DMS79 (cell line): ENCODE data around the gene COG5.

ENCODE experiments used
- DNase-seq: peaks from one replicate; lab custom pipeline; 2025; lab: John Stamatoyannopoulos, UW

Gene COG5

DNA sequence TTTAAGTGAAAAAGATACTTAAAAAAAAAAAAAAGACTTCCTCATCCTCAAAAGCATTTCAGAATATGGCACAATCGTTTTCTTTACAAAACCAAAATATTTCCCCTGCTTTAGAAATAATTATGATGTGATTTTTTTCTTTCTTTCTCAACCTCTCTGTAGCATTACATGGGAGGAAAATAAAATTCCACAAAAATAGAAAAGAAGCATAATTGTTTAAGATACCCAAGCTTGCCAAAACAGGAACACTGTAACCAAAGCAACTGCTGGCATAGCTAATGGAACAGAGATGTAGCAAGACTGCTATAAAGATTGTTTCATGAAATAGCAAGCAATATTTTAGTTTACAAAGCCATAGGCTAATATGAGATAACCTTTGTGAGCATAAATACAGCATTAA, 169.4 kb downstream of the COG5 start:
- no peak for DNase-seq

DNA sequence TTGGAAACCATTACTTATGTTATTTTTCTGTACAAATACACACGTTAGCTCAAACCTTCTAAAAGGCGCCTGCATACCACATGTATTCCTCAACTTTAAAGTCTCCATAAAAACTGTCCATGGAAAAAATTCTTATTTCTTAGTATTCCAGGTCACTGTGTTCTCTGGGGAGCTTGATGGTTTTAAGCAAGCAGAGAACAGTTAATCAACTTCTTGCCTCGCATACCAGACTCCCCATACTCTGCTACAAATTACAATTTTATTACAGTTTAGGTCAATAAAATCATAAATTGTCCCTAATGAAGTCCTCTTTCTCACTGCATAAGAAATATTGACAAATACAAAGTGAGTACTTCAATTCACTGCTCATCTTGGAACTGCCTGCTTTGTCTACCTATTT, 170.9 kb downstream of the COG5 start:
- DNase-seq: no peak

DNA sequence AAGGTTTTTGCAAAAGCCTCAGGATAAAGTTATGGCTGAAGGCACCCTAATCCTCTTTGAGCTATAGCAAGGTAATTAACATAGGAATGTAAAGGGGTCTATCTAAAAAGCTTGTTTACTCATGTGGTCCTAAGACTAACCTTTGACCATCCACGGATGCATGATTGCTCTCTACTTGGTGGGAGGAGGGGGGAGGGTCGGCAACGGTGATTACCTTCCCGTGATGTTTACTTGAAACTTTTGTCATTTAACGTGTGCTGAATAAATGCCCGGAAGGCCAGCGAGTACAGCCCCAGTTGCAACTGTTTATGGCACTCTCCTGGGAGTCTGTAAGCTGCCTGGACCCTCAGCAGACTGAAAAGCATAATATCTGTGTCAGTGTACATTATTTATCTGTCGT, 172.8 kb downstream of the COG5 start:
- DNase-seq: no peak

DNA sequence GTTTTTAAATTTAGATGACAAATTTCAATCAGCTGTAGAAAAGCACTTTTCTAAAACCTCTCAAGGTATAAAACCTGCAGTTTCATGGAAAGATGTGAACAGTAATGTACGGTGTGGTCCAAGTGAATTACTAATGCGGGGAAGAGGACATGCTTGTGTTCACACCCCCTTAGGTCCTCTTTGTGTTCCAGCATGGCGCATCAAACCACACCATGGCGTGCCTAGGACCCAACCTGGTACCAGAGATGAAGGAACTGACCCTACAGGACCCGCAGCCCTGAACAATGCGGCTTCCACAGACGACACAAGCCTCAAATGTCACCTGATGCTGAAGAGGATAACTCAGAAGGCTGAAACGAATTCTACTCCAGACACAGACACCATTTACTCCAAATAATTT, 175.1 kb downstream of the COG5 start:
- DNase-seq: no peak

DNA sequence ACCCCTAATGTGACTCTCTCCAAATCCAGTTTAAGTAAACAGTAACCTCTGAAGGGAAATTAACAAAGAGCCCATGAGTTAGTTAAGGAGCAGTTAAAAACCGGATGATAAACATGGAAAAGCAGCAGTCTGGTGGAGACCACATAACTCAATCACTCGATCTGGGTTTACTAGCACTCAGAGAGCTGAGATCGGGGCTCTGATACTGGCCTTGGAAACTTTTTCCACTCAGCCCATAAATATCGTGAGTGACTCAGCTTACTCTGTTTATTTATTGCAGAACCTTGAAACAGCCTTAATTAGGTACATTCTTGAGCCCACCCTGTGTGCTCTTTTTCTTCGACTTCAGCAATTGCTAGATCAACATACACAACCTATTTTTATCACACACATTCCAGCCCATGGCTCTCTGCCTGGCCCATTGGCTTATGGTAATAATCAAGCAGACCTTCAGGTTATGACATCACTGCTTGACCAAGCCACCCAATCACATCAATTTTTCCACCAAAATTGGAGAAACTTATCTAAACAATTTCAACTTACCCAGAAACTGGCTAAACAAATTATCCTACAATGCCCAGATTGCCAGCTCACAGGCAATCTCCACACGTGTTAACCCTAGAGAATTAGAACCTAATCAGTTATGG, 176.0 kb downstream of the COG5 start:
- DNase-seq: no peak

DNA sequence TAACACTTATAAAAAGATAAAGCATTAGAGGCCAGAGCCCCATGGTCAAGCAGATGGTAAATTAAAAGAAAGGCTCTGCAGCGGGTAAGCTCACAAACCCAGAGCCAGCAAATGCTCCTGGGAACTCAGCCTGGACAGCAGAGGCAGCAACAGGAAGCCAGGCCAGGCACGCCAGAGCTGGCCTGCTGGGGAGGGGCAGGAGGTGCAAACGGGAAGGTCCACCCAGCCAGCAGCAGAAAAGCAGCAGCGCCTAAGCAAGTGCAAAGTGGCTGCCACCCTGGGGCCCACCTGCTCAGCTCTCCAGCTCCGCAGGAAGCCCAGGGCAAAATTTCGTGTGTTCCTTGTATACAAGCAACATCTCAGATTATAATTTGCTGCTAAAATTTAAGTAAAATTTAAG, 176.6 kb downstream of the COG5 start:
- DNase-seq: no peak

DNA sequence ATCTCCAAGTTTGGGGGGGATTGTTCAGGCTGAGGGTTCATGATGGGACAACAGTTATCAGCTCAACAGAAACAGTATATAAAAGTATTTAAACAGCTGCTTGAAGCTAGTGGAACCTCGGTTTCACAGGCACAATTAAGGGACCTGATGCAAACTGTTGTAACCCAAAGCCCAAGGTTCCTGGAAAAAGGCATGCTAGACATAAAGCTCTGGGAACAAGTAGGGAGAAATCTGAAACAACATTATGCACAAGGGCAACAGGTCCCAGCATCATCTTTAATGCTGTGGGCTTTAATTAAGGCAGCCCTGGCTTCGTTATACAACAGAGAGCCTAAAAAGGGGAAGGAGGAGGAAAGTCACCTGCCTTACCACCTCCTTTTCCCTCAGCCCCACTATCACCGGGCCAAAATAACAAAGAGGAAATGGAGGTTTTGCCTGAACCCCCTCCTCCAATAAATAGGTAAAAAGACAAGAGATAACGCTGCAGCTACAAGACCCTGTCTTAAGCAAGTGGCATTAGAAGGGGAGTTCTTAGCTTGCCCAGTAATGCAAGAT, 177.1 kb downstream of the COG5 start:
- no peak for DNase-seq

DNA sequence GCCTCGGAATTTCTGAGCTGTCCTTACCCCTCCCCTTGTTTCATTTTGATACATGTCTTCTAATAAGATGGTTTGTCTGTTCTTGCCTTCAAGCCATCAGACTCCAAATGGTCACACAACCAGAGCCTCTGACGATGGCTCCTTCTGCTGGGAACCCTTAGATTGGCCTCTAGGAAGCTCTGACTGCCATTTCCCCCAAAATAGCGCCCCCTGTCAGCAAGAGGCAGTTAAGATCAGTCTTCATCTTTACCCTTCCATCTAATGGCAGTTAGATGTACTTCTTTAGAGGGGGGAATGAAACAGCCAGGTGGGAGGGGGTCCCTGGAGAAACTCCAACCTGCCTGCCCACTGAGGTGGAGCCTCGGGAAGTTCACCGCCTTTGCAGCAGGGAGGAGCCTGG, 179.7 kb downstream of the COG5 start:
- DNase-seq: no peak

DNA sequence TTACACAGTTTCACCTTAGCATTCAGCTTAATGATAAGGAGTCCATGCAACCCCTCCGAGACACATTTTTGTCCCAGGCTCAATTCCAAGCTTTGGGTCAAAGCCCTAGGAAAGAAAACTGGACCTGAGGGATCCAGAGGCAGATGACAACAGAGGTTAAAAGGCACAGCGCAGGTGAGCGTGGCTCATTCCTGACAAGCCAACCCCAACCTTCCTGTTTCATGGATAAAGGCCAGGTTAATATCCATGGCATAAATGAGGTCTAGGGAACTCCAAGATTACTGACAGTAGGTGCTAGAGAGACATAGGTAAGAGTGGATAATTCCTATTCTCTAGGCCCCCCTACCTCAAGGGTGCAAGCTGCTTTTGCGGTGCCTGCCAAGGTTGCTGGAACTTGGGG, 180.5 kb downstream of the COG5 start:
- no peak for DNase-seq

DNA sequence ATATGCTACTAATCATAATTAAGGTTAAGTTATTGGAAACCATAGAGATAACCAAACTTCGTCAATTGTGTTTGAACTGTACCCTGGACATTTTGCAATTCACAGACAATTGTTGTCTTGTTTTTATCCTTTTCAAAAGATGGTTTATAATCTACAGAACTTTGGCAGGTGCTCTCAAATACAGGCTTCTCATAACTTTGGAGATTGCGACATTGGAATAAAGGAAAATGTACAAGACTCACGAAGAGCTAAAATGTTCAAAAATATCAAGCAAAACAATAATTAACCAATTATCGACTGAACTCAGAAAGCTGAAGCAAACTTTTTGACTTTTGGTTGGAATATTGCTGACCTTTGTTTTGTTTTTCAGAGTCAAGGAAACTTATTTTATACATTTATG, 182.3 kb downstream of the COG5 start:
- no peak for DNase-seq

DNA sequence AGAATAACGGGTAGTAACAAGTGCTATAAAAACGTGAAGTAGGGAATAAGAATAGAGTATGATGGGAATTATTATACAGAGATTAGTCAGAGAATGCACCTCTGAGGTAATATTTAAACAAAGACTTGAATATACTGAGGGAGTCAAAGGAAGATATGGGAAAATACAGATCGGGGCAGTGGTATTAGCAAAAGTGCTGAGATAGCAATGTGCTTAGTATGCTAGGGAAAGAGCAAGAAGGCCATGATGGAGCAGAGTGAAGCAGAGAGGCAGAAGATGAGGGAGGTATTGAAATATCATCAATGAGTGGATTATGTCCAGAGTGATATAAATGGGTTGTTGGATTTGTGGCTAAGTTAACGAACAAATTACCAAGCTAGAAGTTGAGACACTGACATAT, 190.4 kb downstream of the COG5 start:
- DNase-seq: no peak

DNA sequence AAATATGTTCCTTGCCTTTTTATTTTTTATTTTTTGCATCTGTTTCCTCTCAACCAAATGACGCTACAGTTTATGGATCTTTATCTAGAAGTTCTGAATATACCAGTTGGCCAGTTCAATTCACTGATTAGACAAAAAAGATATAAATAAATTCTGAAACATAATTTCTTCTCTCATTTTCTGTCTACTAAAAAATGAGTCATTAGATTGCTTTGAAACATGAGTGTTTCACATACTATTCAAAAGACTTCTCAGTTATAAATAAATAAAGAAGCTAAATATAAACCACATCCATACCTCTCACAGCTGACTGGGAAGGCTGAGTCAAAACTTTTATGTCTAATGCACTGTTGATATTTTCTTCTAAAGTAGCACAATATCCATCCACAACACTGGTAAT, 191.4 kb downstream of the COG5 start:
- no peak for DNase-seq

DNA sequence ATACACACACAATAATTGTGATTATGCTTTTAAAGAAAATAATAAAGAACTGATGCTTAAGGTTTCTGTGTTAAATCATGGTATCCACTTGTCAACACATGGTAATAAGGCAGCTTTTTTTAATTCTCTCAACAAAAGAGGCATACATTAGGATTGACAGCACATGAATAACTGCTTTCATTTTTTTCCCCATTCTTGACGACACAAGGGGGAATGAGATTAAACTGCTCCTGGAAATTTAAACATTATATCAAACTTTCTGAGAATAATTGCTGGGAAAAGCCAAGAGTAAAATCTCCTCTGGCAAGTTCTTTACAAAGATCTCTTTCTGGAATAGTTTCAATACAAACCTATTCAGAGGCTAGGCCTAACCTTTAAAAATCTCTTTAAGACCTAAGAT, 192.9 kb downstream of the COG5 start:
- no peak for DNase-seq

DNA sequence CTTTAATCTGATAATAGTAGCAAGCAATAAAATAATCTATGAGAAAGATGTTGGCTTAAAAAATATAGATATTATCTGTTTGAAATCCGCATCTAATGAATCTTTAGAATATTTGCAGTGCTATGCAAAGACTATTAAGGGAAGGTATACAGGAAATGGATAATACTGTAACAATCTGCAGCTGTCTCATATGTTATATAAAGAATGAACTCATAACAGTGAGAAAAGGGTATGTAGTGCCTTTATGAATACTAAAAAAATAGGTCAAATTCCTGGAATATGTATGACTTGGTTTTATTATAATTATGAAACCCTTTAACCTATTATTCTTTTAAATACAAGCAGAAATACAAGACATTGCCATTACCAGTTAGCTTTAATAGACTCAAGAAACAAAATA, 198.9 kb downstream of the COG5 start:
- DNase-seq: no peak

DNA sequence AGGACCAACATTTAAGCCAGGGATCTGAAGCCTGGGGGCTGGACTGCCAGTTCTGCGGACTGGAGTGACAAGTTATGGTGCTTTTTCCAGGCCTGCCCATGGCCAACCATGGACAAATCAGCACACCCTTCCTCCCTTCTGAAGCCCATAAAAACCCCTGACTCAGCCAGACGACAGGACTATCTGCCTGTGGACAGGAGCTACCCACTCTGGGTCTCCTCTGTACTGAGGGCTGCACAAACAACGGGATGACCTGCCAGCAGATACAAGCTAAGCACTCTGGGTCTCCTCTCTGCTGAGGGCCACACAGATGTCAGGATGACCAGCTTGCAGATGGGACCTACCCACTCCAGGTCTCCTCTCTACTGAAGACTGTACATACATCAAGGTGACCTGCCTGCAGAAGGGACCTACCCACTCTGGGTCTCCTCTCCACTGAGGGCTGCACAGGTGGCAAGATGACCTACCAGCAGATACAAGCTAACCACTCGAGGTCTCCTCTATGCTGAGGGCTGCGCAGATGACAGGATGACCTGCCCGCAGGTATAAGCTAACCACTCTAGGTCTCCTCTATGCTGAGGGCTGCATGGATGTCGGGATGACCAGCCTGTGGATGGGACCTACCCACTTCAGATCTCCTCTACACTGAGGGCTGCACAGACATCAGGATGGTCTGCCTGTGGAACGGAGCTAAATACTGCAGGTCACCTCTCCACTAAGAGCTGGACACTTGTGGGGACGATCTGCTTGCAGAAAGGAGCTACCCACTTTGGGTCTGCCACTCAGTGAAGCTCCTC, 204.0 kb downstream of the COG5 start:
- no peak for DNase-seq

DNA sequence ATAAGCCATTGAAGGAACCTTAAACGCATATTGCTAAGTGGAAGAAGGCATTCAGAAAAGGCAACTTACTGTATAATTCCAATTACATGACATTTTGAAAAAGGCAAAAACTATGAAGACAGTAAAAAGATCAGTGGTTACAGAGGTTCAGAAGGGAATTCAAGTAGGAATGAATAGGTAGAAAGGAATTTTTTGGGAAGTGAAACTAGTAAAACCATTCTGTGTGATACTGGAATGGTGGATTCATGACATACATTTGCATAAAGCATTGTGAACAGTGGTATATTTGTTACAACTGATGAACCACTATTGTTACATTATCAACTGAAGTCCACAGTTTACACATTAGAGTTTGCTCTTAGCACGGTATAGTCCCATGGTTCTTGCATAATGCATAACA, 208.1 kb downstream of the COG5 start:
- no peak for DNase-seq

DNA sequence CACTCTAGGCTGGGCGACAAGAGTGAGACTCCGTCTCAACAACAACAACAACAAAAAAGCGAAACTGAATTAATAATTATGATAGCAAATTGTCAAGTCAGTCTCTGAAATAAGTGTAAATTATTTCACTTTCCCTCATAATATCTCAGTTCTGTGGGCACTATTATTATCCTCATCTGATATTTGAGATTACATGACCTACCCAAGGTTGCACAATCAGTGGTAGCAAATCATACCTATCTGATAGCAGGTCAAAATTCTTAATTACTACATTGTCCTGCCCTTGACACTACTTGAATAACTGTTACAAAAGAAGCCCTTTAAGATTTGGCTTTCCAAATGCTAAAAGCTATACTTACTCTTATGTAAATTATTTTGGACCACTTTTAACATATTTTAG, 209.1 kb downstream of the COG5 start:
- DNase-seq: no peak

DNA sequence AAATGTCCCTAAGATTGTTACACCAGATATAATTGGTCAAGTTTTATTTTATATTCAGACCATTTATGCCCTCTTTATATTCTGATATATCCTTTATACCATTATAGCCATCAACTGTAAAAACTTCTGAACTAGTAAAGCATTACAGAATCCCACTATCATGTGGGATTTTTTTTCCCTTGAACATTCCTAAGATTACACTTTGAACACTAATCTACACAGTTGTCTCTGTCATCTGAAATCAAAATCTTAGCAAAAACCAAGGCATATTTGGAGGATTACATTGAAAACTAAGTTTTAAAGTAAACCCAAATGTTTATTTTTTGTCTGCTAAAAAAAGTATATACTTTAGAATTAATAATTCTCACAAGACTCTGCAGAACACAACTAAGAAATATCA, 210.0 kb downstream of the COG5 start:
- DNase-seq: no peak

DNA sequence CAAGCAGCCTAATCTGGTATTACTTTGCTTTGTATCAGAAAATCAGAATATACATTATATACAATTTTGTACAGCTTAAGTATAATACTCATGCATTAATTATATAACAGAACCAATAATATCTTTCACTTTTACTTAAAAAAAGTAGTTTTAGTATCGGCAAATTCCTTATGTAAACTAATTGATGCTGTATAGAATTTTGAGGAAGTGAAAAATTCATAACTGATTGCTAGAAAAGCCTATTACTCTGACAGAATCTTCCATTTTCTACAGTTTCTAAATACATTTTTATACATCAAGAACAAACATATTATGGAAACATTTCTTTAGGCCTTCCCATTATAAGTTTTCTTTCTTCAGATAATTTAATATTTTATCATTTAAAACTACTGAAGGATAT, 217.8 kb downstream of the COG5 start:
- no peak for DNase-seq

DNA sequence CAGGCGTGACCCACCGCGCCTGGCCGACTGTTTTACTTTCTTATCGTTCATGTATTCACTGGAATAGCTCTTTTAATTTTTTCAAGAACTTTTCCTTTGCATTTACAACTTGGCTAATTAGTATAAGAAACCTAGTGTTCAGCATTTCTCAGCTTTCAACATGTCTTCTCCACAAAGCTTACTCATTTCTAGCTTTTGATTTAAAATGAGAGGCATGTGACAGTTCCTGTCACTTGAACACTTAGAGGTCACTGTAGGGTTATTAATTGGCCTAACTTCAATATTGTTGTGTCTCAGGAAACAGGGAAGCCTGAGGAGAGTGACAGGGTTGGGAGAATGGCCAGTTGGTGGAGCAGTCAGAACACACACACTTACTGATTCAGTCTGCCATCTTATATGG, 218.9 kb downstream of the COG5 start:
- DNase-seq: no peak

DNA sequence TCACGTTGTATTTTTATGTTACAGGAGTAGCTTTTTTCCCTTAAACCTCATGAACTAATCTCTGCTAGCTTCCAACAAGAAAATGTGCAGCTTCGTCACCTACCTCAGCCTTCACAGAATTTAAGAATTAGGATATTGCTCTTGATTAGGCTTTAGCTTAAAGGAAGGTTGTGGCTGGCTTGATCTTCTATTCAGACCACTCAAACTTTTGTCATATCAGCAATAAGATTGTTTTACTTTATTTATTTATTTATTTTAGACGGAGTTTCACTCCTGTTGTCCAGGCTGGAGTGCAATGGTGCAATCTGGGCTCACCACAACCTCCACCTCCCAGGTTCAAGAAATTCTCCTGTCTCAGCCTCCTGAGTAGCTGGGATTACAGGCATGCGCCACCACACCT, 219.4 kb downstream of the COG5 start:
- no peak for DNase-seq

DNA sequence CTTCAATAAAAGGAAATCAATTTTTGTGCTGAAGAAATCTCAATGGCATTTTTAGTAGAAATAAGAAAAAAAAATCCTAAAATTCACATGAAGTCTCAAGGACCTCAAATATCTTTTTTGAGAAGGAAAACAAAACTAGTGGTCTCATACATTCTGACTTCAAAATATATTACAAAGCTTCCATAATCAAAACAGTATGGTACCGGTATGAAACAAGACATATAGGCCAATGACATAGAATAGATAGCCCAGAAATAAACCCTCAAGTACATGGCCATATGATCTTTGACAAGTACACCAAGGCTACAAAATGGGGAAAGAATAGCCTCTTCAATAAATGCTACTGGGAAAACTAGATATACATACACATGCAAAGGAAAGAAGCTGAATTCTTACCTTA, 225.6 kb downstream of the COG5 start:
- DNase-seq: no peak

DNA sequence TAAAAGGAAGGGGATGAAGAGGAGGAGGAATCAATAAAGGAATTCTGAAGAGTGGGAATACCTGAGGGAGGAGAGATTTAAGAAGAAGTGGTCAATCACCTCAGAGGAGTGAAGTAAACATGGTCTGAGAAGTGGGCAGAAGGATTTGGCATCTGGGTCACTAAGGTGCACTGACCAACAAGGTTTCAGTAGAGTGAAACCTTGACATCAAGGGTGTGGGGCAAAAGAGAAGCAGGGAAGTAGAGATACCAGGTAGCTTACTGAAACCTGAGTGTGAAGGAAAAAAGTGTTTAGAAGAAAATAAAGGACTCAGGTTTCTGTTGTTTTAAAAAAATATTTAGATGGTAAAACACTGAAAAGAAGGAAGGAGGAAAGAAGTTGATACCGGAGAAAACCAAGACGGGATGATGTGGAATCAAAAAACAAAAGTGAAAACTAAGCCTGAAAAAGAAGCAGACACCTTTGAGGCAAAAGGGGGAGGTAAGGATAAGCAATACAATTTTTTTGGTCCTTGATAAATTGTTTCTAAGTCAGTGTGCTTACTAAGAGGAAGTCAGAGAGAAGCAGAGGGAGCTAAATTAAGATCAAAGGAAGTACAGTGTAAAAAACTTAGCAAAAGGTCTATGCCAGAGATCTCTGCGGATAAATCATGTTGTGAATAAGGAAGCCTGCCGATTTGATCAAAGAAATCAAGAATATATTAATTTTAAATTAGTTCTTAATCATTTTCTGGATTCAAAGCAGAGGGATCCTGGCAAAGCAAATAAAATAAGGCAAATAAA, 231.0 kb downstream of the COG5 start:
- DNase-seq: no peak
